ENCODE results near the gene TXNRD1.
A peak's percentile ranks its signal among the peaks of the same experiment; 100 is the strongest.

TXNRD1 gene

DNA sequence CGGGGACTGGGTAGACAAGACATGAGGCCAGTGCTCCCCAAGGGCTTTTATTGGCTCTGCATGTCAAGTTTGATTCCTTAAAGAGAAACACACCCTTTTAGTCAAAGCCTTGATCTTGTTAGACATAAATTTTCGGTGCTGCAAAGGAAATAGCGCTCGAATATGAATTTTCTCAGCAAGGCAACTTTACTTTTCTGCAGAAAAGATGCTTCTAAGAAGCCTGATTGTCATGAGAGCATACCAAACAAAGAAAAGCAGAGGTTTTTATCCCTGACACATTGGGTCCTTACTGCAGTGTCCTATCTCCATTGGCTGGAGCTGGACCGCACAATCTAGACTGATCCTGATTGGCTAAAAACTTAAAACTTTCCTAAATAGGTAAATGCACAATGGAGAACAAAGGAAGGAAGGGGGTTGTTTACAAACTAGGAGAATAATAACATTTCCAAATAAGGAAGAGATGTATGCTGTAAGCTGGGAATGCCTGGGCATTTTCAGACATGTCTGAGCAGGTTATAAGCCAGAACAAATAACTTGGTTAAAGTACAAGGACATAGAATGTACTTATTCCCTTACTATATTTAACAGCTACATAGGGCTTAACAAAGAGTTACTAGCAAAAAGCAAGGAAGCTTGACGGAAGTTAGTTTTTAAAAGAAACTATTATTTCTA, 17.2 kb downstream of the TXNRD1 start:
- peak; percentile 73 for DNase-seq (ENCODE audit: low read depth)
- TF ChIP-seq, protein P1, sequence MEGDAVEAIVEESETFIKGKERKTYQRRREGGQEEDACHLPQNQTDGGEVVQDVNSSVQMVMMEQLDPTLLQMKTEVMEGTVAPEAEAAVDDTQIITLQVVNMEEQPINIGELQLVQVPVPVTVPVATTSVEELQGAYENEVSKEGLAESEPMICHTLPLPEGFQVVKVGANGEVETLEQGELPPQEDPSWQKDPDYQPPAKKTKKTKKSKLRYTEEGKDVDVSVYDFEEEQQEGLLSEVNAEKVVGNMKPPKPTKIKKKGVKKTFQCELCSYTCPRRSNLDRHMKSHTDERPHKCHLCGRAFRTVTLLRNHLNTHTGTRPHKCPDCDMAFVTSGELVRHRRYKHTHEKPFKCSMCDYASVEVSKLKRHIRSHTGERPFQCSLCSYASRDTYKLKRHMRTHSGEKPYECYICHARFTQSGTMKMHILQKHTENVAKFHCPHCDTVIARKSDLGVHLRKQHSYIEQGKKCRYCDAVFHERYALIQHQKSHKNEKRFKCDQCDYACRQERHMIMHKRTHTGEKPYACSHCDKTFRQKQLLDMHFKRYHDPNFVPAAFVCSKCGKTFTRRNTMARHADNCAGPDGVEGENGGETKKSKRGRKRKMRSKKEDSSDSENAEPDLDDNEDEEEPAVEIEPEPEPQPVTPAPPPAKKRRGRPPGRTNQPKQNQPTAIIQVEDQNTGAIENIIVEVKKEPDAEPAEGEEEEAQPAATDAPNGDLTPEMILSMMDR (IDR thresholded peaks at IDR 0.05; ENCODE audit: insufficient read depth, low read depth, low read length, missing control alignments), result no peak
- H3K4me3 ChIP-seq (ENCODE audit: low read length), result no peak overlapping the region

DNA sequence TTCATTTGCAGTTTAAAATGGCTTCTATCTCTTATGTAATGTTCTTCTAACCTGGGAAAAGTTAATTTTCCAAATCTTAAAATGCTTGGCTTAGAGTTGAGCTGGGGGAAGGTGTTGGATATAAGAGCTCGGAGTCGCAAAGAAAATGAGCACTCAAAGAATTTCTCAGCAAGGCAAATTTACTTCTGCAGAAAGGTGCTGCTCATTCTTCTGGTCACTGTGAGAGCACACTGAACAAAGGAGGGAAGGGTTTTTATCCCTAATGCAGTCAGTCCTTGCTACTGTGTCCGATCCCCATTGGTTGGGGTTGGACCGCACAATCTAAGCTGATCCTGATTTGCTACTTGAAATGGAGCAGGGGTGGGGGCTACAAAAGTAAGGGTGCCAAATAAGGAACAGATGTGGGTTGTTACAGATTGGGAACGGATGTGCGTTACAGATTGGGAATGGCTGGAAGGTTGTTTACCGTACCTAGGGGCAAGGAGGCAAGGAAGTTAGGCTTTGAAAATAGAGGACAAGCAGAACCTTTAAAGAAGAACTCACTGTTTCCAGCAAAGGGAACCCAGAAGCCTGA, 19.4 kb downstream of the TXNRD1 start:
- DNase-seq (ENCODE audit: low read depth), result no peak
- TF ChIP-seq, protein P1 (IDR thresholded peaks at IDR 0.05; ENCODE audit: insufficient read depth, low read depth, low read length, missing control alignments), result no peak
- no peak overlapping the region for H3K4me3 ChIP-seq (ENCODE audit: low read length)

DNA sequence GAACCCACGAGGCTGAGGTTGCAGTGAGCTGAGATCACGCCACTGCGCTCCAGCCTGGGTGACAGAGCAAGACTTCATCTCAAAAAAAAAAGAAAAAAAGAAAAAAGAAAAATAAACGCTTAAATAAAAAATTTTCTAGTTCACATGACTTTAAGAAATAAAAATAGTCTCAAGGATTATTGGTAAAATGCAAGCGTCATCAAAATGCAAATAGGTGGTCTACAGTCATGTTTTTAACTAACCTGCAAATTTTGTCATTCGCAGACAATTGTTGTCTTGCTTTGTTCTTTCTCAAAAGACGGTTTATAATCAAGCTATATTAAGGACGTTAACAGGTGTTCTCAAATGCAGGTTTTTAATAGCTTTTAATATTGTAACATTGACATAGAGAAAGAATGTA, 22.4 kb downstream of the TXNRD1 start:
- no peak for DNase-seq (ENCODE audit: low read depth)
- TF ChIP-seq, protein P1 (IDR thresholded peaks at IDR 0.05; ENCODE audit: insufficient read depth, low read depth, low read length, missing control alignments), result no peak
- H3K4me3 ChIP-seq (ENCODE audit: low read length), result no peak overlapping the region

DNA sequence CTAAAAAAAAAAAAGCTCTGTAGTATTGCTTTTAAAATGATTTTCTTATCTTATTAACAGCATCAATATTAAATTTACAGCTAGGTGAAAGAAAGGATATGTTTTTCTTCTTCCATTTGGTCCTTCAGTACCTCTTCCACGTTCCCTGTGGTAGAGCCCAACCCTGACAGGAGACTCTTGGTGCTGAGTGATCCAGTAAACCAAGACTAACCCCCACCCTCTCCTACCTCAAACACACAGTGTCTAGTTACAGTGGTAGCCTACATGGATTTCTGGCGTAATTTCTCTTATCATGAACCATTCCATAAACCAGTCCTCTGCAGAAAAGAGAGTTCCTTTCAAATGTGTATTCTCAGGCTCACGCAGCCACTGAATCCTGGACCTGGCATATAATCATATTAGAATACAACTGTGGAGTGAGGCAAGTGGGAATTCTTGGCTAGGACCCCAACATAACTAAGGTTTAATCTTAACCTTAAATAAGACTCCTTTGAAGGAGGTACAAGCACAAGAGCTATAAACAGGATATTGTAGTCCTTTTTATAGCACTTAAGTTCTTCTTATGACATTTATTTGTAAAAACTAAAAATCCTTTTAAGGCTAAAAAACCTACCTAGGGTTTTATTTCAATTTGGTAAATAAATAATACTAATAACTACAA, 27.1 kb downstream of the TXNRD1 start:
- TF ChIP-seq, protein P1 (IDR thresholded peaks at IDR 0.05; ENCODE audit: insufficient read depth, low read depth, low read length, missing control alignments), result no peak
- no peak overlapping the region for H3K4me3 ChIP-seq (ENCODE audit: low read length)
- DNase-seq (ENCODE audit: low read depth), result no peak

DNA sequence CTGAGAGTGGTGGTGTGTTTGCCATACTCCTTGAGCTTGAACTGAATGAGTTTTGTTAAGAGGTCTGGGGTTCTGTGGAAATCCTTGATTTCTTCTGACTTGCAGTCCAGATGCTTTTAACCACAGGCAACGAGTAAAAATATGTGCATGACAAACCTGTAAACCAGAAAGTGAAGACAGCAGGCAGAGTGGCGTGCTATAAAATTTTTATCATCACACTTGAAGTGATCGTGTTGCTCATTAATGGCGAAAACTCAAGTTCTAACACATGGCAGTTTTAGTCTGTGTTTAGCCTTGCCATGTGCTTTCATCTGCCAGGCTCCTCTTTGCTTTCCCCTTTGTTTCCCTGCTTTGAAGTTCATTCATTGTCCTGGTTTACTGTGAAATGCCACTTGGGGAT, 28.0 kb downstream of the TXNRD1 start:
- TF ChIP-seq, protein P1 (IDR thresholded peaks at IDR 0.05; ENCODE audit: insufficient read depth, low read depth, low read length, missing control alignments), result no peak
- no peak for DNase-seq (ENCODE audit: low read depth)
- H3K4me3 ChIP-seq (ENCODE audit: low read length), result no peak overlapping the region

DNA sequence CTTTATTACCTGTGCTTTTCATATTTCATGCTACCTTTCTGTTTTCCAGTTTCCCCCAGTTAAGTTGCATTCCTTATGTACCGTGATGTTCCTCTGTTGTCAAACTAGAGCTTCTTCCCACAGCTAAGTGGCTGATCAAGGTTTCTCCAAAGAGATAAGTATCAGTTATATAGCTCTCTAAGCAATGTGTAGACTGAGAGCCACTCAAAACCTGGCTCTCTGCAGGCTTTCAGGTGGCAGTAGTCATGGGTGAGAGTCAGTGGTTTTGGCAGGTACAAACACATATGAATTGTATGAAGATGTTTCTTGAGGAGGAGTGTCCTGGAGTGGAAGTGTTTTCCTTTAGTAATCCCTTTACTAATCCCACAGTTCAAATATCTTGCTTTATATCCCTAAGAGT, 28.4 kb downstream of the TXNRD1 start:
- no peak overlapping the region for H3K4me3 ChIP-seq (ENCODE audit: low read length)
- DNase-seq (ENCODE audit: low read depth), result no peak
- TF ChIP-seq, protein P1 (IDR thresholded peaks at IDR 0.05; ENCODE audit: insufficient read depth, low read depth, low read length, missing control alignments), result no peak

All from epithelial cell of esophagus (primary cell).